ENCODE results near the gene ZMAT5. TPM values are rescaled to one million over a fixed set of nuclear protein-coding genes. Genes with fewer than 3 reads are reported as not detected.

Gene ZMAT5
- total and polyA plus RNA-seq, 2 of the 13 experiments (the other 11 are each of a cell fraction or from before 2014, with no cell fraction given) = 20.7 to 27.8 TPM

DNA sequence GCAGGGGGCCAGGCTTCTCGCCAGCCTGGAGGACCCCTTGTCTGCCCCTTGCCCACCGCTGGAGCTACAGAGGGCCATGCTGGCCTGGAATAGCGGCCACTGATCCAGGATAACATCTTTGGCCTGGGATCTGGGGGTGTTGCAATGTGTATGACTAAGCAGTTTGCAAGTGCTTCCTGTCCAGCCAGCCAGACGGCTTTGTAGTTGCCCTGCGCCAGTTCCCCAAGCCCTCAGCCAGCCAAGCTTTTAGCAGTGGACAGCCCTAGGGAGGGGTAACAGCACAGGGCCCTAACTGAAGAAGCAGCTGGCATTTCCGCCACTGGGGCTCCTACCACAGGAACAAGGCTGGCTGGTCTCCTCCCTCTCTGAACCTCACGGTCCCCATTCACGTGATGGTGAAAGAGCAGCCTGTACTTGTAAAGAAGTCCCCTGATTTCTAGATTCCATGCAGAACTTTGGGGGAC is 32.4 kb upstream of the ZMAT5 start (continued):
- TF ChIP-seq ZGPAT (CRISPR knock-in tag; IDR thresholded peaks at IDR 0.05) (peak; percentile 90), ZBTB1 (CRISPR knock-in tag; IDR thresholded peaks at IDR 0.05; ENCODE audit: borderline replicate concordance) (no peak), NFIB (CRISPR knock-in tag; IDR thresholded peaks at IDR 0.05; ENCODE audit: borderline replicate concordance) (no peak), RAD51 (IDR thresholded peaks at IDR 0.05; ENCODE audit: borderline replicate concordance) (no peak), CEBPB (IDR thresholded peaks at IDR 0.05; ENCODE audit: borderline replicate concordance, low read depth, low read length) (peak; percentile 97), BRF2 (CRISPR knock-in tag; IDR thresholded peaks at IDR 0.05) (no peak), TARDBP (CRISPR knock-in tag; IDR thresholded peaks at IDR 0.05) (0 out of 2 replicates have a peak, but pooled peaks have one; percentile 32), YEATS2 (CRISPR knock-in tag; IDR thresholded peaks at IDR 0.05; ENCODE audit: borderline replicate concordance) (peak; percentile 53; the same call in 1 of the 2 replicates), NONO (IDR thresholded peaks at IDR 0.05) (no peak), NONO (CRISPR knock-in tag; conservative IDR thresholded peaks at IDR 0.05) (no peak), ELF3 (CRISPR knock-in tag; IDR thresholded peaks at IDR 0.05) (peak; percentile 79), ZNF350 (CRISPR knock-in tag; IDR thresholded peaks at IDR 0.05; ENCODE audit: borderline replicate concordance, low read depth) (peak; percentile 27; the same call in 1 of the 2 replicates), GFI1 (CRISPR knock-in tag; IDR thresholded peaks at IDR 0.05; ENCODE audit: borderline replicate concordance) (no peak), MBD4 (IDR thresholded peaks at IDR 0.05; ENCODE audit: borderline replicate concordance, low read length) (no peak), MEIS2 (CRISPR knock-in tag; IDR thresholded peaks at IDR 0.05) (no peak), SP2 (CRISPR knock-in tag; IDR thresholded peaks at IDR 0.05) (no peak), KMT2A (CRISPR knock-in tag; IDR thresholded peaks at IDR 0.05) (0 out of 2 replicates have a peak, but pooled peaks have one; percentile 37), POGK (CRISPR knock-in tag; conservative IDR thresholded peaks at IDR 0.05) (peak; percentile 78)
- TF ChIP-seq, protein P1, sequence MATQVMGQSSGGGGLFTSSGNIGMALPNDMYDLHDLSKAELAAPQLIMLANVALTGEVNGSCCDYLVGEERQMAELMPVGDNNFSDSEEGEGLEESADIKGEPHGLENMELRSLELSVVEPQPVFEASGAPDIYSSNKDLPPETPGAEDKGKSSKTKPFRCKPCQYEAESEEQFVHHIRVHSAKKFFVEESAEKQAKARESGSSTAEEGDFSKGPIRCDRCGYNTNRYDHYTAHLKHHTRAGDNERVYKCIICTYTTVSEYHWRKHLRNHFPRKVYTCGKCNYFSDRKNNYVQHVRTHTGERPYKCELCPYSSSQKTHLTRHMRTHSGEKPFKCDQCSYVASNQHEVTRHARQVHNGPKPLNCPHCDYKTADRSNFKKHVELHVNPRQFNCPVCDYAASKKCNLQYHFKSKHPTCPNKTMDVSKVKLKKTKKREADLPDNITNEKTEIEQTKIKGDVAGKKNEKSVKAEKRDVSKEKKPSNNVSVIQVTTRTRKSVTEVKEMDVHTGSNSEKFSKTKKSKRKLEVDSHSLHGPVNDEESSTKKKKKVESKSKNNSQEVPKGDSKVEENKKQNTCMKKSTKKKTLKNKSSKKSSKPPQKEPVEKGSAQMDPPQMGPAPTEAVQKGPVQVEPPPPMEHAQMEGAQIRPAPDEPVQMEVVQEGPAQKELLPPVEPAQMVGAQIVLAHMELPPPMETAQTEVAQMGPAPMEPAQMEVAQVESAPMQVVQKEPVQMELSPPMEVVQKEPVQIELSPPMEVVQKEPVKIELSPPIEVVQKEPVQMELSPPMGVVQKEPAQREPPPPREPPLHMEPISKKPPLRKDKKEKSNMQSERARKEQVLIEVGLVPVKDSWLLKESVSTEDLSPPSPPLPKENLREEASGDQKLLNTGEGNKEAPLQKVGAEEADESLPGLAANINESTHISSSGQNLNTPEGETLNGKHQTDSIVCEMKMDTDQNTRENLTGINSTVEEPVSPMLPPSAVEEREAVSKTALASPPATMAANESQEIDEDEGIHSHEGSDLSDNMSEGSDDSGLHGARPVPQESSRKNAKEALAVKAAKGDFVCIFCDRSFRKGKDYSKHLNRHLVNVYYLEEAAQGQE (IDR thresholded peaks at IDR 0.05; ENCODE audit: borderline replicate concordance in 1 of 2, low read depth in 1 of 2, low read length in 2 of 2) = no peak
- TF ChIP-seq, protein P2, sequence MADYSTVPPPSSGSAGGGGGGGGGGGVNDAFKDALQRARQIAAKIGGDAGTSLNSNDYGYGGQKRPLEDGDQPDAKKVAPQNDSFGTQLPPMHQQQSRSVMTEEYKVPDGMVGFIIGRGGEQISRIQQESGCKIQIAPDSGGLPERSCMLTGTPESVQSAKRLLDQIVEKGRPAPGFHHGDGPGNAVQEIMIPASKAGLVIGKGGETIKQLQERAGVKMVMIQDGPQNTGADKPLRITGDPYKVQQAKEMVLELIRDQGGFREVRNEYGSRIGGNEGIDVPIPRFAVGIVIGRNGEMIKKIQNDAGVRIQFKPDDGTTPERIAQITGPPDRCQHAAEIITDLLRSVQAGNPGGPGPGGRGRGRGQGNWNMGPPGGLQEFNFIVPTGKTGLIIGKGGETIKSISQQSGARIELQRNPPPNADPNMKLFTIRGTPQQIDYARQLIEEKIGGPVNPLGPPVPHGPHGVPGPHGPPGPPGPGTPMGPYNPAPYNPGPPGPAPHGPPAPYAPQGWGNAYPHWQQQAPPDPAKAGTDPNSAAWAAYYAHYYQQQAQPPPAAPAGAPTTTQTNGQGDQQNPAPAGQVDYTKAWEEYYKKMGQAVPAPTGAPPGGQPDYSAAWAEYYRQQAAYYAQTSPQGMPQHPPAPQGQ (CRISPR knock-in tag; IDR thresholded peaks at IDR 0.05; ENCODE audit: borderline replicate concordance) = no peak
